Stimulated activated effector memory CD8-positive, alpha-beta T cell treated with anti-CD3 and anti-CD28 coated beads, Interleukin-12 subunit alpha, Interleukin-12 subunit beta, amount 100 ng/mL, for 72 hours (primary cell): Measurements from ENCODE around the gene PLK2.

Experiments used
- ATAC-seq: fragments of 150-1000 bp; cut with Tn5 transposase; 2 replicates; pipeline ENCODE4 v1.10.0; 2021
- DNase-seq, 2 donors: peaks; one replicate each; pipeline ENCODE4 v3.0.0; 2021 to 2022; ENCODE audit warnings: low spot score in 2 of 2
- H3K27ac Mint-ChIP-seq: one replicate; pipeline ENCODE4 v1.8.0; 2022; ENCODE audit warnings: mild to moderate bottlenecking, mixed read lengths
- H3K36me3 Mint-ChIP-seq: one replicate; pipeline ENCODE4 v1.8.0; 2022; ENCODE audit warnings: mild to moderate bottlenecking, mixed read lengths
- H3K4me1 Mint-ChIP-seq: one replicate; pipeline ENCODE4 v1.8.0; 2022; ENCODE audit warnings: mixed read lengths
- H3K4me3 Mint-ChIP-seq: one replicate; pipeline ENCODE4 v1.8.0; 2022; ENCODE audit warnings: mild to moderate bottlenecking, mixed read lengths
- H3K9me3 Mint-ChIP-seq: one replicate; pipeline ENCODE4 v1.8.0; 2022; ENCODE audit warnings: mixed read lengths

Gene PLK2

DNA sequence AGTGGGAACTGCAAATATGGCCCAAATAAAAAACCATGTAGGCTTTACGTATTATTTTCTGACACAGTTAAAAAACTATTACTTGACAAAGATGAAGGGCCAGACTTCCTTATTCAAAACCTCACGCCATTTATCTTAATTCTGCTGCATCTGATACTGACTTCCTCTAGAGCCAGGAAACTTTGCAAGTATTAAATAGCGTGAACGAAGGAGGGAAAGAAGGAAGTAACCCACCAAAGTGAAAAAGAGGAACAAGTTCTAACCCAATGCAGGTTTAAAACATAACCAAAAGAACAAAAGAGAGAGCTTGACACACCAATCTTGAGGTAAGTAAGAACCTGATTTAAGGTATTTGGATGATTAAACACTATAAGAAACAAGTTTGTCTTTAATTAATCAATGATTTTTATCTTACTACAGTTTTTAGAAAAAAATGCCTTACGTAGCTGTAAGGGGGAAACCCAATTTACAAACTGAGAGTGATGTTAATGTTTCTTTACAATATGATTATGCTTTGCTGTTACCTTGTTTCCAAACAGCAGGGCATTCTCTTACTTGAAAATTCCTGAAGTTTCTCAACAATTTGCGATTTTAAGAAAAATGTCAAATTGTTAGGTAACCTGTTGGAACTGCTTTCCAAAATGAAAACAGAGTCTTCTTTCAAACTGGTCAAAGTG, 31.5 kb upstream of the PLK2 start, which contains the start of gene GAPT:
TSS of gene GAPT (plus strand) at position 220 of the 677 bp plus-strand sequence. CDS start 3,102 bp downstream, outside the sequence.
- DNase-seq (no peak), ATAC-seq (no peak)
- H3K4me3 Mint-ChIP-seq: no peak within 1 kb of the TSS
- H3K9me3 Mint-ChIP-seq: no peaks in the 10 kb centered on the region
- no peaks in the 10 kb centered on the region for H3K4me1 Mint-ChIP-seq
- H3K27ac Mint-ChIP-seq: no peak within 1 kb of the TSS
- H3K36me3 Mint-ChIP-seq: no peaks in the 10 kb centered on the region

DNA sequence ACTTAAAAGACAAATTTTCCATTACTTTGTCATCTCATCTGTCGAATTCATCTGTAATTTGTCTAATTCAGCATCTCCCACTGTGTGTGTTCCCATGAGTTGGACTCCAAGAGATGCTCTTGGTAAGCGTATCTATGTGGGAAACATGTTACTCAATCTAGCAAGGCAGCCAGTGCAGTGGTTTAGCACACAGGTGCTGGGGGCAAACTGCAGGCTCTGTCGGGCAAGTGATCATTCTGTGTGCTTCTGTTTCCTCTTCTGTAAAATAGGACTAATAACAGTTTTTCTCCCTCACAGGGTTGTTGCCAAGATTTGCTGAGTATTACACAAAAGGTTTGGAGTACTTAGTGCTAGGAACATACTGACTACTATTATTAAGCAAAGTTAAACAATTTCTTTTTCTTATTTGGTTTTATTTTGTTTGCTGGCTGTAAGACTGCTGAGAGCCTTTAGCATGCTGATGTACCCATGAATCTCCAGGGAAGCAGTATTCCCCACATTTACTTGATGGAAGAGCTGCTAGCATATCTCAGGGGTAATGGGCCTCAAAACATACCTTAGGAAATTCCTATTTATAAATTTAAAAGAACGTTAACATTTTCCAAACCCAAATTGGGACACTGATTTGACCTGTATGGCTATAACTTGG, 30.6 kb upstream of the PLK2 start:
- Mint-ChIP-seq H3K9me3 (no peaks in the 10 kb centered on the region), H3K27ac (no peak overlapping the region), H3K4me1 (no peaks in the 10 kb centered on the region), H3K4me3 (no peak overlapping the region), H3K36me3 (no peaks in the 10 kb centered on the region)
- no peak for DNase-seq
- no peak for ATAC-seq

DNA sequence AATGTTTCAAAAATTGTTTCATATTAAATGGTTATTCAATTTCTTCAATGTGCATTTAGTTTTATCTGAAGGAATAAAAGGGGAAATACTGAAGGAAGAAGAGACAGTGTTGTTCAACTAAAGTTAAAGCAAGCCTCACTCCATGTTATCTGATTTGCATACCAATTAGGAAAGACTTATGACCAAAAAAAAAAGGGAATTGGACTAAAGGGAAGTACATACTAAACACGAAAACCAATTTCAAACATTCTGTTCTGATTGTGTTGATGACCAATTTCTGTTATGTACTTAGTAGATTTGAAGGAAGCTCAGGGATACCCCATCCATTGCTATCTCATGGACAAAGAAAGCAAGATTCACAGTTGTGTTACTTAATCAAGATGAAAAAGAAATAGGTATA, 26.4 kb upstream of the PLK2 start:
- H3K36me3 Mint-ChIP-seq: no peaks in the 10 kb centered on the region
- H3K9me3 Mint-ChIP-seq: no peaks in the 10 kb centered on the region
- no peak overlapping the region for H3K4me3 Mint-ChIP-seq
- ATAC-seq: no peak
- no peak overlapping the region for H3K27ac Mint-ChIP-seq
- no peaks in the 10 kb centered on the region for H3K4me1 Mint-ChIP-seq
- DNase-seq: no peak

- ATAC-seq (no peak), DNase-seq (no peak)
- Mint-ChIP-seq H3K27ac (no peak overlapping the region), H3K36me3 (no peaks in the 10 kb centered on the region), H3K9me3 (no peaks in the 10 kb centered on the region), H3K4me1 (no peaks in the 10 kb centered on the region), H3K4me3 (no peak overlapping the region)
Measured at GRCh38 chr5:58484505-58484904, 24.6 kb upstream of the PLK2 start.

GRCh38 chr5:58482536-58482935, 22.6 kb upstream of the PLK2 start:
- Mint-ChIP-seq H3K4me3 (no peak overlapping the region), H3K27ac (no peak overlapping the region), H3K36me3 (no peaks in the 10 kb centered on the region), H3K9me3 (no peaks in the 10 kb centered on the region), H3K4me1 (no peaks in the 10 kb centered on the region)
- DNase-seq (no peak), ATAC-seq (peak; percentile 48)

DNA sequence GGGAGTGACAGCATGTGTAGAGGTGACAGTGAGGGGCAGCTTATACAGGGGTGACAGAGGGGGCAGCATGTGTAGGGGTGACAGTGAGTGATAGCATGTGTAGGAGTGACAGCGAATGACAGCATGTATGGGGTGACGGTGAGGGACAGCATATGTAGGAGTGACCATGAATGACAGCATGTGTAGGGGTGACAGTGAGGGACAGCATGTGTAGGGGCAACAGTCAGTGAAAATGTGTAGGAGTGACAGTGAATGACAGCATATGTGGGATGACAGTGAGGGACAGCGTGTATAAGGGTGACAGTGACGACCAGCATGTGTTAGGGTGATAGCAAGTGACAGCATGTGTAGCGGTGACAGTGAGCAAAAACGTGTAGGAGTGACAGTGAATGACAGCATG, 21.9 kb upstream of the PLK2 start:
- peak; percentile 39 for ATAC-seq
- H3K4me3 Mint-ChIP-seq: no peak overlapping the region
- H3K27ac Mint-ChIP-seq: no peak overlapping the region
- no peaks in the 10 kb centered on the region for H3K36me3 Mint-ChIP-seq
- DNase-seq: no peak
- no peaks in the 10 kb centered on the region for H3K4me1 Mint-ChIP-seq
- no peaks in the 10 kb centered on the region for H3K9me3 Mint-ChIP-seq

- Mint-ChIP-seq H3K4me1 (no peaks in the 10 kb centered on the region), H3K36me3 (no peaks in the 10 kb centered on the region), H3K9me3 (no peaks in the 10 kb centered on the region), H3K27ac (no peak overlapping the region), H3K4me3 (no peak overlapping the region)
- DNase-seq (no peak), ATAC-seq (no peak)
Measured at GRCh38 chr5:58481066-58481676, 21.3 kb upstream of the PLK2 start.

DNA sequence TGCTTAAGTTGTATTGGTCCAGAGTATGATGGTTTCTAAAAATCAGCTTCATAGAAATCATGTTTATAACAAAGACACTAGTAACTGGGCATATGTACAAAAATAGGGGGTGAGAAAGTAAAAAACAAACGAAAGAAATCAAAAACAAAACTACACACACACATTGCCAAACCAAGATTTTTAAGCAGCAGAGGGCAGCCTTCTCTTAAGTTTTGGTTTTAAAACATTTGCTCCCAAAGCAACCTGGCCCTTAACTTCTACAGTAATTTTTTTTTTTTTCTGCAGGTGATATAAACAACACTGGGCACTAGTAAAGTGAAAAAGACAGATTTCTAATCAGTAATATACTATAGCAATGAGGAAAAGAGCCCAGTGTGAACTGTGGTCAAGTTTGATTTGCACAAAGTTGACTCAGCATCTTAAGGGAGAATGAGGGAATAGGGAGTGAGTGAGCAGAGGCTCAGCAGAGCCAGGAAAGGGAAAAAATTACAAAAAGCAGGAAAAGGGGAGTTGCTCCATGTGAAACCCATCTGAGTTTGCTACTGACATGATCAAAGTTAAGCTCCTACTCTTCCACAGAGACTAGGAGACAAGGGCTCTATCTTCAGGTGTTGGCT, 18.0 kb upstream of the PLK2 start:
- Mint-ChIP-seq H3K9me3 (no peaks in the 10 kb centered on the region), H3K36me3 (no peaks in the 10 kb centered on the region), H3K27ac (no peak overlapping the region), H3K4me1 (no peaks in the 10 kb centered on the region), H3K4me3 (no peak overlapping the region)
- ATAC-seq: no peak
- DNase-seq: no peak

DNA sequence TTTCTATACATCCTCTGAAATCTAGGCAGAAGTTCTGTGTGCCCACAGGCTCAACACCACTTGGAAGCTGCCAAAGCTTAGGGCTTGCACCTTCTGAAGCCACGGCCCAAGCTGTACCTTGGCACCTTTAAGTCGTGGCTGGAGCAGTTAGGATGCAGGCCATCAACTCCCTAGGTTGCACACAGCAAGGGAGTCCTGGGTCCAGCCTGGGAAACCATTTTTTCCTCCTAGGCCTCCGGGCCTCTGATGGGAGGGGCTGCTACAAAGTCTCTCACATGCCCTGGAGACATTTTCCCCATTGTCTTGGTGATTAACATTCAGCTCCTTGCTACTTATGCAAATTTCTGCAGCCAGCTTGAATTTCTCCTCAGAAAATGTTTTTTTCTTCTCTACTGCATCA, 15.5 kb upstream of the PLK2 start:
- ATAC-seq (no peak), DNase-seq (no peak)
- Mint-ChIP-seq H3K27ac (no peak overlapping the region), H3K4me3 (no peak overlapping the region), H3K36me3 (no peaks in the 10 kb centered on the region), H3K9me3 (no peaks in the 10 kb centered on the region), H3K4me1 (no peaks in the 10 kb centered on the region)

GRCh38 chr5:58469896-58470295, 10.0 kb upstream of the PLK2 start:
- ATAC-seq (no peak), DNase-seq (no peak)
- no peak overlapping the region for H3K27ac Mint-ChIP-seq
- H3K36me3 Mint-ChIP-seq: no peaks in the 10 kb centered on the region
- H3K9me3 Mint-ChIP-seq: no peaks in the 10 kb centered on the region
- H3K4me1 Mint-ChIP-seq: no peaks in the 10 kb centered on the region
- no peak overlapping the region for H3K4me3 Mint-ChIP-seq

- no peaks in the 10 kb centered on the region for H3K9me3 Mint-ChIP-seq
- peak; percentile 95 for ATAC-seq
- H3K4me1 Mint-ChIP-seq: no peaks in the 10 kb centered on the region
- no peak for DNase-seq
- no peak overlapping the region for H3K4me3 Mint-ChIP-seq
- no peaks in the 10 kb centered on the region for H3K36me3 Mint-ChIP-seq
- H3K27ac Mint-ChIP-seq: no peak overlapping the region
Measured at GRCh38 chr5:58466939-58467338, 7.1 kb upstream of the PLK2 start.

DNA sequence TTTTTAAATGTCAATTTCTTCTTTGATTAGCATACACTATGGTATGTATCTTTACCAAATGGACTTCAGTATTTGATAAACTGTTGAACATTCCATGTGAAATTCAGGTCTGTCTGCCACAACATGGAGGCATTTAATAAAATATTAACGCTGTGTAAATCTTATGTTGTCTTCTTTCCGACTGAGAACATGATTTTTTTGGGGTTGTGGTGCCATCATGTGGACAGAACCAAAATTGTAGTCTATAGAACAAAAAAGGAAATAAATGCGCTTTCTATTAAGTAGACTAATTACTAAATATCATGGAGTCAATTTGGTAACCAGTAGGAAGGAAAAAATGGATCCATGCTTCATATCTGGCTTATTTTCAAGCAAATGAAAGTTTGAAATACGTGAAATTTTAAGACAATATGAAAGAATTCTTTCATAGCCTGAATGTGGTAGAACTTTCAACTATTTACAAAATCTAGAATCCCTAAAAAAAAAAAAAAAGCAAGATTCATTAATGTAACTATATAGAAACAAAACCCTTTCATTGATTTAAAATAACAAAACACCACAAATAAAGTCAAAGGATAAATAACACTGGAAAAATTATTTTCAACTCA, 2.8 kb upstream of the PLK2 start:
- no peak overlapping the region for H3K4me3 Mint-ChIP-seq

GRCh38 chr5:58462154-58462553, 2.3 kb upstream of the PLK2 start:
- DNase-seq (no peak), ATAC-seq (no peak)
- Mint-ChIP-seq H3K4me3 (no peak overlapping the region), H3K27ac (no peak overlapping the region), H3K36me3 (peaks cover 6% of the 10 kb centered on the region), H3K4me1 (peaks cover 13% of the 10 kb centered on the region), H3K9me3 (no peaks in the 10 kb centered on the region)

More for the DNA sequence above, 2.8 kb upstream of the PLK2 start:
- no peaks in the 10 kb centered on the region for H3K9me3 Mint-ChIP-seq
- DNase-seq (no peak), ATAC-seq (no peak)
- peaks cover 6% of the 10 kb centered on the region for H3K36me3 Mint-ChIP-seq
- no peak overlapping the region for H3K27ac Mint-ChIP-seq
- H3K4me1 Mint-ChIP-seq: peaks cover 13% of the 10 kb centered on the region

GRCh38 chr5:58460732-58461286, 923 bp upstream of the PLK2 start:
- ATAC-seq (peak; percentile 83), DNase-seq (peak; percentile 89 to 94)
- Mint-ChIP-seq H3K27ac (peak overlapping the region; percentile 71), H3K4me3 (peak overlapping the region; percentile 68), H3K36me3 (peaks cover 6% of the 10 kb centered on the region), H3K9me3 (no peaks in the 10 kb centered on the region), H3K4me1 (peaks cover 13% of the 10 kb centered on the region)
